ENCODE measurements around the gene PARD3B.

The PARD3B gene

DNA sequence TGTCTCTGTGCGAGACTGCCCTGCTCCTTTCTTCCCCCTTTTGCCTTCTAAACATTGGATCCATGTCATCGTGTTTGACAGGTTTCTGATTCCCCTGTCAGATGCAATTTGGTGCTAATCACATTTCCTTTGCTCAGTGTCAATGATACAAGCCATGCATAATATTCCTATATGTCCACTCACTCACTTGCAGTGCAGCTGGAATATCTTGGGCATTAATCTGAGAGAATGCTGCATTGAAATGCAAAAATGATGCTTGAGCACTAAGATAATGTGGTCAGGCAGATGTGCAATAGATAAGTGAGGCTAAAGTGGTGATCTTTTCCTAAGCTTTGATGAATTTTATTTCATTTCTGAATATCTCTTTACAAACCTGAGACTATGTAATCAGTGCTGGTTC lies 375.5 kb downstream of the PARD3B start:
- H3K4me3 ChIP-seq (ENCODE audit: low read depth, low read length): no peak overlapping the region
- TF ChIP-seq, protein P1, sequence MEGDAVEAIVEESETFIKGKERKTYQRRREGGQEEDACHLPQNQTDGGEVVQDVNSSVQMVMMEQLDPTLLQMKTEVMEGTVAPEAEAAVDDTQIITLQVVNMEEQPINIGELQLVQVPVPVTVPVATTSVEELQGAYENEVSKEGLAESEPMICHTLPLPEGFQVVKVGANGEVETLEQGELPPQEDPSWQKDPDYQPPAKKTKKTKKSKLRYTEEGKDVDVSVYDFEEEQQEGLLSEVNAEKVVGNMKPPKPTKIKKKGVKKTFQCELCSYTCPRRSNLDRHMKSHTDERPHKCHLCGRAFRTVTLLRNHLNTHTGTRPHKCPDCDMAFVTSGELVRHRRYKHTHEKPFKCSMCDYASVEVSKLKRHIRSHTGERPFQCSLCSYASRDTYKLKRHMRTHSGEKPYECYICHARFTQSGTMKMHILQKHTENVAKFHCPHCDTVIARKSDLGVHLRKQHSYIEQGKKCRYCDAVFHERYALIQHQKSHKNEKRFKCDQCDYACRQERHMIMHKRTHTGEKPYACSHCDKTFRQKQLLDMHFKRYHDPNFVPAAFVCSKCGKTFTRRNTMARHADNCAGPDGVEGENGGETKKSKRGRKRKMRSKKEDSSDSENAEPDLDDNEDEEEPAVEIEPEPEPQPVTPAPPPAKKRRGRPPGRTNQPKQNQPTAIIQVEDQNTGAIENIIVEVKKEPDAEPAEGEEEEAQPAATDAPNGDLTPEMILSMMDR (IDR thresholded peaks at IDR 0.05; ENCODE audit: control insufficient read depth, extremely low read depth, insufficient read depth): no peak
- no peak for DNase-seq (ENCODE audit: low read depth)

DNA sequence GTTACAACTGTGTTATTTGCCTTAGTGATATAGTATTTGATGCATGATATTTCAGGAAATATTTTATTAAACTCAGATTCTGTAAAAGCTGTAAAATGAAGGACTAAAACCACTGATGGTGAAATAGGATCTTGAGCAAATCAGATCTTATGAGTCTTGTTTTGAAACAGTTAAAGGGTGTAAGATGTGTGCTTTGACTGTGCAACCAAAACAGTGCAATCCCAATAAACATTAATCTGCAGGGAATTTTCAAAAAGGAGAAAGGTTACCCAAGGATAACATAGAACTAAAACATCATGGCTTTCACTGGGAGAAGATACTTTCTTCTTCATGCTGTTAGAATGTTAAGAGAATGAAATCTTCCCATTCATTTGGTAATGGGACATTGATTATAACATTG lies 378.7 kb downstream of the PARD3B start:
- no peak overlapping the region for H3K4me3 ChIP-seq (ENCODE audit: low read depth, low read length)
- DNase-seq (ENCODE audit: low read depth): no peak
- TF ChIP-seq, protein P1 (IDR thresholded peaks at IDR 0.05; ENCODE audit: control insufficient read depth, extremely low read depth, insufficient read depth): no peak

DNA sequence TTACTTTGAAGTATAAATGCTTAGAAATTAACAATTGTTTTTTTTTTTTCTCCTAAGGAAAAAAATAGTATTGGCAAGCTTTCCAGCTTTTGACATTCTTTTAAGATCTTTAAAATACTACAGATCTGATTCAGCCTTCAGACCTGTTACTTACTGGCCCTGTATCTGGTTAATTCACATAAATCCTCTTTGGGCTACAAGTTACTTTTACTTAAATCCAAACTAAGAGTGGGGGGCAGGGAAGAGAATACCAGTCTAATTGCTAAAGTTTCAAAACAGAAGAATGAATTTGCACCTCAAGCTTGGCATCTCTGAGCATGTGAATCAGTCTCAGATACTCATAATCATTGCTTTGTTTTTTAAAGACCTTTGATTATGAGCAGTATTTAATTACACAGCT lies 386.3 kb downstream of the PARD3B start:
- no peak overlapping the region for H3K4me3 ChIP-seq (ENCODE audit: low read depth, low read length)
- TF ChIP-seq, protein P1 (IDR thresholded peaks at IDR 0.05; ENCODE audit: control insufficient read depth, extremely low read depth, insufficient read depth): no peak
- no peak for DNase-seq (ENCODE audit: low read depth)

DNA sequence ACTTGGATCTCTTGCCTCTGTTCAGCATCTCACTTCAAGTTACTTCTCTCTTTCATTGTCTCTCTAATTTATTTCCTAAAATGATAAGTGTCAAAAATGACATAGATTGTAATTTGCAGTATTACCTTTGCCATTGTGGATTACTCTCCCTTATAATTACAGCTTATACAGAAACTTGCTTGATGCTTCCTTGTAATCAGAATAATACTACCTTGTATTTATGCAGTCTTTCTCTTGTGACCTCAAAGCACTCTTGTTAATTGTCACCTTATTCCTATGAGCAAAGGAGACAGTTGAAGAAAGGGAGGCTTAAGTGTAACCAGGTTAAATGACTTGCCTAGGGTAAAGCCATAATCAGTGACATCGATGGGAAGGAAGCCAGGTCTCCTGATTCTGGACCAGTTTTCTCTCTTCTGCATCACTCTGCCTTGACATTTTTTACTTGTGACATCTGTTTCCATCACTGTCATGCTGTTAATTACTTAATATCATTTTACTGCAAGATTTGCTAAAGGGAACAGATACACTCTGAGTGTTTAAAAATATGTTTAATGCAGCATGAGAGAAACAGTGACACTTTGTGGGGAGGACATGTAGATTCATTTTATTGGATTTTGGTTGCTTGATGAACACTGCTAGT lies 388.6 kb downstream of the PARD3B start:
- TF ChIP-seq, protein P1 (IDR thresholded peaks at IDR 0.05; ENCODE audit: control insufficient read depth, extremely low read depth, insufficient read depth): no peak
- DNase-seq (ENCODE audit: low read depth): no peak
- H3K4me3 ChIP-seq (ENCODE audit: low read depth, low read length): no peak overlapping the region

DNA sequence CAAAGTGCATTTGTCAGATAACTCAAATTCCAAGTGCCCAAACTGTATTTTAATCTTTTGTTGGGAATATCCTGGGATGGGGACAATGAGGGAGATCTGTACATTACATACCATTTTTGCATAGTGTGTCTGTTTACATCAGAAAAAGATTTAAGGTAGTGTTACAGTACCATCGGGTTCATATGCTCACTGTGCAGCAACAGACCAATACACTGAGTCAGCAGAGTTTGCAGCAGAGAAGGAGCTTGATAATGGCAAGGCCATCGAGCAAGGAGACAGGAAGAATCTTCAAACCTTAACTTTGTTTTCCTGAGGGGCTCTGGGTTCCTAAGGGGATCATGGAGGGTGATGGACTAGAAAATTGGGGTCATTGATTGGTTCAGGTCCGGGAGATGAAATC lies 399.7 kb downstream of the PARD3B start:
- DNase-seq (ENCODE audit: low read depth): no peak
- TF ChIP-seq, protein P1 (IDR thresholded peaks at IDR 0.05; ENCODE audit: control insufficient read depth, extremely low read depth, insufficient read depth): no peak
- no peak overlapping the region for H3K4me3 ChIP-seq (ENCODE audit: low read depth, low read length)

DNA sequence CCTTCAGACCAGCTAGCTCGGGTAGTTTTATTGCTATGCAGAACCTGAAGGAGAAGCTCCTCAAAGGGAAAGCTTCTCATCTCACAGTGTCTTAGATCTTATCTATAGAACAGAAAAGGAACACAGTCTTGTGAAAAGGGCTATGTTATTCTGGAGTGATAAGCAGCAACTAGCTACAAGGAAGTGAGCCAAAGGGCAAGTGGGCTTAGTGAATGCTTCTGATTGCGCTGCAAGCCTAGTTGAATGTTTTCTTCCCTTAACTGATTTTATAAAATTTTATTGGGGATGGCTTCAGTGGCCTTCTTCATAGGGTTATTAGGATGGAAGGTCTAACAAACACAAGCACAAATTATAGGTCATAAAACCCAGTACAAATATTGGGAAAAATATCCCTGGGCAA lies 400.1 kb downstream of the PARD3B start:
- TF ChIP-seq, protein P1 (IDR thresholded peaks at IDR 0.05; ENCODE audit: control insufficient read depth, extremely low read depth, insufficient read depth): no peak
- peak; percentile 90 for DNase-seq (ENCODE audit: low read depth)
- no peak overlapping the region for H3K4me3 ChIP-seq (ENCODE audit: low read depth, low read length)

DNA sequence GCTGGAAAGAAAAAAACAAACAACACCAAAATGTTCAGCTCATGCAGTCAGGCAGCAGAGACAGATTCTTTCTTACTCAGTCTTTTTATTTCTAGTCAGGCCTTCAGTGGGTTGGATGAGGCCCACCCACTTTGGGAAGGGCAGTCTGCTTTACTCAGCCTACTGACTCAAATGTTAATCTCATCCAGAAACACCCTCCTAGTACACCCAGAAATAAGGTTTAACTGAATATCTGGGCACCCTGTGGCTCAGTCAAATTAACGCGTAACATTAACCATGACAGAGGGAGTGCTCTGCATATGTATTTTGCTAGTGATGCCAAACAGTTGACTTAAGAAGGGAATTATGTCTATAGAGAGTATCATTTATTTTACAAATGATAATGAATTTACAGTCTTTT lies 401.6 kb downstream of the PARD3B start:
- H3K4me3 ChIP-seq (ENCODE audit: low read depth, low read length): no peak overlapping the region
- DNase-seq (ENCODE audit: low read depth): no peak
- TF ChIP-seq, protein P1 (IDR thresholded peaks at IDR 0.05; ENCODE audit: control insufficient read depth, extremely low read depth, insufficient read depth): no peak
